Measurements from ENCODE around the gene MIEF2. TPM values are rescaled to one million over a fixed set of nuclear protein-coding genes. Genes with fewer than 3 reads are reported as not detected.

The MIEF2 gene
- polyA plus RNA-seq, 1 donor from 2014 or later, result 74.9 TPM

GRCh38 chr17:18259621-18260331, 686 bp upstream of the MIEF2 start:
- no peaks in the 10 kb centered on the region for H4K20me1 ChIP-seq (ENCODE audit: insufficient read depth)
- H3F3A ChIP-seq (ENCODE audit: insufficient read depth, low read length, poor library complexity, severe bottlenecking), result no peaks in the 10 kb centered on the region
- no peak for TF ChIP-seq TAF1 (IDR thresholded peaks at IDR 0.05; ENCODE audit: low read depth)
- TF ChIP-seq RAD21 (conservative IDR thresholded peaks at IDR 0.05), result no peak
- TF ChIP-seq CTCF (IDR thresholded peaks at IDR 0.05; ENCODE audit: poor library complexity, severe bottlenecking), result no peak
- no peaks in the 10 kb centered on the region for H3K36me3 ChIP-seq (ENCODE audit: insufficient read depth, low read length)
- H3K4me2 ChIP-seq (ENCODE audit: low read length), result no peak overlapping the region
- H3K27ac ChIP-seq (ENCODE audit: low read length), result no peak overlapping the region
- no peaks in the 10 kb centered on the region for H3K9me3 ChIP-seq (ENCODE audit: low read length)
- H3K4me3 ChIP-seq (ENCODE audit: low read length), result peak overlapping the region; percentile 91
- no peaks in the 10 kb centered on the region for H3K27me3 ChIP-seq (ENCODE audit: insufficient read depth, low read depth, low read length)
- H3K9ac ChIP-seq (ENCODE audit: low read length), result peak overlapping the region; percentile 86
- peak overlapping the region; percentile 28 for H2AFZ ChIP-seq (ENCODE audit: low read depth, low read length)
- no peaks in the 10 kb centered on the region for H3K9me2 ChIP-seq (ENCODE audit: insufficient read depth, low read length)
- H3K79me2 ChIP-seq (replicated peaks; ENCODE audit: insufficient read depth, low read length), result peaks cover 31% of the 10 kb centered on the region

GRCh38 chr17:18261146-18261515, 669 bp downstream of the MIEF2 start:
- H2AFZ ChIP-seq (ENCODE audit: low read depth, low read length), result peak overlapping the region; percentile 81
- H3K4me2 ChIP-seq (ENCODE audit: low read length), result peak overlapping the region; percentile 66
- no peaks in the 10 kb centered on the region for H3K9me2 ChIP-seq (ENCODE audit: insufficient read depth, low read length)
- no peaks in the 10 kb centered on the region for H4K20me1 ChIP-seq (ENCODE audit: insufficient read depth)
- peak overlapping the region; percentile 91 for H3K4me3 ChIP-seq (ENCODE audit: low read length)
- H3K9ac ChIP-seq (ENCODE audit: low read length), result peak overlapping the region; percentile 86
- peak overlapping the region; percentile 87 for H3K27ac ChIP-seq (ENCODE audit: low read length)
- H3K79me2 ChIP-seq (replicated peaks; ENCODE audit: insufficient read depth, low read length), result peaks cover 31% of the 10 kb centered on the region
- TF ChIP-seq EP300 (conservative IDR thresholded peaks at IDR 0.05; ENCODE audit: poor library complexity, severe bottlenecking) (no peak), TAF1 (IDR thresholded peaks at IDR 0.05; ENCODE audit: low read depth) (no peak), MXI1 (conservative IDR thresholded peaks at IDR 0.05; ENCODE audit: poor library complexity, severe bottlenecking) (no peak), POLR2AphosphoS5 (IDR thresholded peaks at IDR 0.05) (no peak), RAD21 (conservative IDR thresholded peaks at IDR 0.05) (no peak), EZH2 (IDR thresholded peaks at IDR 0.05; ENCODE audit: borderline replicate concordance, insufficient read depth, low read length, poor library complexity, severe bottlenecking) (no peak), SMC3 (conservative IDR thresholded peaks at IDR 0.05; ENCODE audit: poor library complexity) (no peak), CTCF (IDR thresholded peaks at IDR 0.05; ENCODE audit: poor library complexity, severe bottlenecking) (no peak)
- TF ChIP-seq, protein P1, sequence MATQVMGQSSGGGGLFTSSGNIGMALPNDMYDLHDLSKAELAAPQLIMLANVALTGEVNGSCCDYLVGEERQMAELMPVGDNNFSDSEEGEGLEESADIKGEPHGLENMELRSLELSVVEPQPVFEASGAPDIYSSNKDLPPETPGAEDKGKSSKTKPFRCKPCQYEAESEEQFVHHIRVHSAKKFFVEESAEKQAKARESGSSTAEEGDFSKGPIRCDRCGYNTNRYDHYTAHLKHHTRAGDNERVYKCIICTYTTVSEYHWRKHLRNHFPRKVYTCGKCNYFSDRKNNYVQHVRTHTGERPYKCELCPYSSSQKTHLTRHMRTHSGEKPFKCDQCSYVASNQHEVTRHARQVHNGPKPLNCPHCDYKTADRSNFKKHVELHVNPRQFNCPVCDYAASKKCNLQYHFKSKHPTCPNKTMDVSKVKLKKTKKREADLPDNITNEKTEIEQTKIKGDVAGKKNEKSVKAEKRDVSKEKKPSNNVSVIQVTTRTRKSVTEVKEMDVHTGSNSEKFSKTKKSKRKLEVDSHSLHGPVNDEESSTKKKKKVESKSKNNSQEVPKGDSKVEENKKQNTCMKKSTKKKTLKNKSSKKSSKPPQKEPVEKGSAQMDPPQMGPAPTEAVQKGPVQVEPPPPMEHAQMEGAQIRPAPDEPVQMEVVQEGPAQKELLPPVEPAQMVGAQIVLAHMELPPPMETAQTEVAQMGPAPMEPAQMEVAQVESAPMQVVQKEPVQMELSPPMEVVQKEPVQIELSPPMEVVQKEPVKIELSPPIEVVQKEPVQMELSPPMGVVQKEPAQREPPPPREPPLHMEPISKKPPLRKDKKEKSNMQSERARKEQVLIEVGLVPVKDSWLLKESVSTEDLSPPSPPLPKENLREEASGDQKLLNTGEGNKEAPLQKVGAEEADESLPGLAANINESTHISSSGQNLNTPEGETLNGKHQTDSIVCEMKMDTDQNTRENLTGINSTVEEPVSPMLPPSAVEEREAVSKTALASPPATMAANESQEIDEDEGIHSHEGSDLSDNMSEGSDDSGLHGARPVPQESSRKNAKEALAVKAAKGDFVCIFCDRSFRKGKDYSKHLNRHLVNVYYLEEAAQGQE (IDR thresholded peaks at IDR 0.05; ENCODE audit: borderline replicate concordance), result no peak
- H3F3A ChIP-seq (ENCODE audit: insufficient read depth, low read length, poor library complexity, severe bottlenecking), result no peaks in the 10 kb centered on the region
- H3K9me3 ChIP-seq (ENCODE audit: low read length), result no peaks in the 10 kb centered on the region
- no peaks in the 10 kb centered on the region for H3K27me3 ChIP-seq (ENCODE audit: insufficient read depth, low read depth, low read length)
- H3K36me3 ChIP-seq (ENCODE audit: insufficient read depth, low read length), result no peaks in the 10 kb centered on the region
